Naive thymus-derived CD4-positive, alpha-beta T cell (primary cell): ENCODE results near the gene BTBD2. TPM values are rescaled to one million over a fixed set of nuclear protein-coding genes. Genes with fewer than 3 reads are reported as not detected.
A peak's percentile ranks its signal among the peaks of the same experiment; 100 is the strongest.

ENCODE experiments used
- ATAC-seq: fragments of 150-1000 bp; cut with Tn5 transposase; 2 replicates; pipeline ENCODE4 v1.10.0; 2021; ENCODE audit warnings: mild to moderate bottlenecking, moderate library complexity
- CTCF ChIA-PET: fragments of 350-600 bp; sonication (Branson Sonifier 250); formaldehyde crosslinking; loops from one replicate; lab custom pipeline; 2021; ENCODE audit warnings: antibody characterized with exemption; lab: Charles Lee
- POLR2A ChIA-PET: fragments of 350-600 bp; sonication (Branson Sonifier 250); formaldehyde crosslinking; loops from one replicate; lab custom pipeline; 2021; ENCODE audit warnings: antibody characterized with exemption, inconsistent platforms; lab: Charles Lee
- DNase-seq, 9 donors: peaks; one replicate each; pipeline versions ENCODE4 v3.0.0 to v3.0.0-alpha.2; 2020 to 2022; ENCODE audit warnings: mixed read lengths in 1 of 9
- H3K27ac ChIP-seq: one replicate; pipeline ENCODE4 v1.7.0; 2013; ENCODE audit warnings: mild to moderate bottlenecking, low read depth, low read length, moderate library complexity
- H3K27me3 ChIP-seq, 2 donors: one replicate each; pipeline ENCODE4 v1.7.0; 2013; ENCODE audit warnings: low read length in 2 of 2, mild to moderate bottlenecking in 2 of 2, moderate library complexity in 2 of 2; ENCODE audit not compliant: control insufficient read depth in 2 of 2, insufficient read depth in 2 of 2
- H3K36me3 ChIP-seq, 3 experiments: 1 replicate in 2 of 3; 2 replicates in 1 of 3; pipeline ENCODE4 v1.7.0; 2013; ENCODE audit warnings: low read length in 3 of 3, mild to moderate bottlenecking in 3 of 3, moderate library complexity in 1 of 3; ENCODE audit not compliant: insufficient read depth in 3 of 3, control insufficient read depth in 2 of 3
- H3K4me1 ChIP-seq, 2 donors: one replicate each; pipeline ENCODE4 v1.7.0; 2013; ENCODE audit warnings: low read length in 2 of 2, mild to moderate bottlenecking in 2 of 2, moderate library complexity in 1 of 2; ENCODE audit not compliant: control insufficient read depth in 2 of 2, insufficient read depth in 2 of 2
- H3K4me3 ChIP-seq: 2 replicates; pipeline ENCODE4 v1.7.0; 2013; ENCODE audit warnings: mild to moderate bottlenecking, low read length
- H3K9me3 ChIP-seq, 3 experiments: 1 replicate in 2 of 3; 2 replicates in 1 of 3; pipeline ENCODE4 v1.7.0; 2013; ENCODE audit warnings: low read length in 3 of 3; ENCODE audit not compliant: control insufficient read depth in 2 of 3
- H3K27ac Mint-ChIP-seq, 9 donors: one replicate each; pipeline ENCODE4 v1.8.0; 2020 to 2022; ENCODE audit warnings: mixed read lengths in 9 of 9, mild to moderate bottlenecking in 8 of 9, moderate library complexity in 5 of 9, inconsistent platforms in 2 of 9
- H3K27me3 Mint-ChIP-seq, 5 donors: one replicate each; pipeline ENCODE4 v1.8.0; 2021 to 2022; ENCODE audit warnings: mixed read lengths in 5 of 5, mild to moderate bottlenecking in 1 of 5
- H3K36me3 Mint-ChIP-seq, 5 donors: one replicate each; pipeline ENCODE4 v1.8.0; 2020 to 2022; ENCODE audit warnings: mixed read lengths in 5 of 5, mild to moderate bottlenecking in 3 of 5, inconsistent platforms in 1 of 5
- H3K4me1 Mint-ChIP-seq, 7 donors: one replicate each; pipeline ENCODE4 v1.8.0; 2020 to 2022; ENCODE audit warnings: mixed read lengths in 7 of 7, mild to moderate bottlenecking in 3 of 7, inconsistent platforms in 1 of 7
- H3K4me3 Mint-ChIP-seq, 10 donors: one replicate each; pipeline ENCODE4 v1.8.0; 2020 to 2022; ENCODE audit warnings: mild to moderate bottlenecking in 10 of 10, mixed read lengths in 10 of 10, moderate library complexity in 6 of 10, inconsistent platforms in 2 of 10
- H3K9me3 Mint-ChIP-seq, 11 donors: one replicate each; pipeline ENCODE4 v1.8.0; 2020 to 2022; ENCODE audit warnings: mixed read lengths in 11 of 11, mild to moderate bottlenecking in 4 of 11, inconsistent platforms in 1 of 11, moderate library complexity in 1 of 11
- intact Hi-C, 2 donors: fragments of 100-400 bp; cut with micrococcal nuclease; formaldehyde crosslinking; loops; one replicate each; pipeline ENCODE4 v1.15.1; 2023
- polyA plus RNA-seq, 2 donors: library from polyadenylated mRNA; unstranded; fragments of 300-500 nt; fragmentation: Illumina TruSeq; gene quantifications; one replicate each; pipeline ENCODE4 v1.2.3, GENCODE V29; 2021
- total RNA-seq, 6 experiments: library from RNA in 5 of 6; stranded (reverse) in 5 of 6; gene quantifications; 1 replicate in 5 of 6; 2 replicates in 1 of 6; pipeline ENCODE4 v1.2.3 and lab custom pipeline; 2021 to 2026

Gene BTBD2
- total and polyA plus RNA-seq, 7 experiments from 2014 or later: 5.2 to 70.8 (median 62.5) TPM

DNA sequence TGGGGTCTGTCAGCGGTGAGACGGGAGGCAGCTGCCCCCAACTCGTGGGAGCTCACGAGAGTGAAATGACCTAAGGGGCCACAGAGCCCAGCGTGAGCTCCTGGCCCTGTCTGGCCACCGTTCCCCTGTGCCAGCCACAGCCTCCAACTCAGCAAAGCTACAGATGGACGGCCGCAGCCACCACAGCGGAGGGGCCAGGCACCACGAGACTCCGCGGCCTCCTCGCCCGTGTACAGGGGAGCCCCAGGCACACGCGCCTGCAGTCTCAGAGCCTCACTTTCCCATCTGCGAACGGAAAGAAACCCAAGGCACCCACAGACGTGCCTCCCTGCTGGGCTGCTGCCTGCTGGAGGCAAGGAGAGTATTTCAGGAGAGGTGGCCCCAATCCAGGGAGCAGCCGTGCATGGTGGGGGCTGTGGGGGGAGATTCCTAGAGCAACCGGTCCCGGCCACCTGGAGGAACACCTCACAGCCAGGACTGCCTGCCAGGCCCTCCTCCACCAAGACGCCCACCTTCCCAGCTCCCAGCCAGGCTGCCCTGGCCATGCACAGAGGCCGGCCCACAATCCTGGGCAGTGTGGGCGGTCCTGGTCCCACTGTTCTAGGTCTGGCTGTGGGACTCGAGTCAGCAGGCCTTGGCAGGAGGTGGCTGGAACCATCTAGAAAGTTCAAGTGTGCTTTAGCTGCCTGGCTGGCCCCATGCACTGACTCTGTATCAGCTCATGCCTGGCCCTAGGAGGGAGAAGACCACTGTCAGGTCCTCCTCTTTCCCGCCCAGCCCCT, 33.6 kb upstream of the BTBD2 start:
- peaks cover 0 to 59% (median 15%) of the 10 kb centered on the region in 3 experiments for H3K36me3 ChIP-seq

DNA sequence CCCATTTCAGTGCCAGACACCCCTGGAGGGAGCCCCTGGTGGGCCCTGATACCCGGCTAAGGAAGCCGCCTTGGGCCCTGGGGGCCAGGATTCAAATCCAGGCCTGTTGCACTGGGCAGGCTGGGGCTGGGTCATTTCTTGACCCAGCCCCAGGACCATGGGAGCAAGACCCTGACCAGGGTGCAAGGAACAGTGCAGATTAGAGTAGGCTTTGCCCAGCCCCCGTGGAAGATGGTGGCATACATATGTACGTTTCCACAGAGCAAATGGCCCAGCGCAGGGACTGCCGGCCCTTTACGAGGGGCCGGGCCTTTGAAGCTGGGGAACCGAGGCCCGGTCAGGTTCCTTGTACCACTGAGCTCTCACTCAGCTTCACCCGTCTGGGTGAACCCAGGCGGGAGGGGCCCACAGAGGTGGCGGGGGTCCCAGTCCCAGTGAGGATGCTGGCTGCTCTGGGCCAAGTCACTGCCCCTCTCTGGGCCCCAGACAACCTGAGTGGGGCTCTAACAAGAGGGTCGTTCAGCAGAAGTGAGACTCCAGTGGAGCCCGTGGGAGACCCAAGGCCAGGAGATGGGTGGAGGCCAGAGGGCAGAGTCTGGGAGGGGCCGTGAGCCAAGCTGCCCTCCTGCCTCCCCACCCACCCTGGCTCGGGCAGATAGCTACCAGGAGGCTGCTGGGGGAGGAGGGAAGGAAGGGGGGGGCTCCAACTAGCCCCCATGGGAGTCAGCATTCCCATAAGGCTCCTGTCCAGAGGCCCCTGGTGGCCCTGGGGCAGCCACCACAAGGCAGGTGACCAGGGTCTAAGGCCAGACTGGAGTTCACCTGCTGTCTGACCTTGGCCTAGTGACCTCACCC, 32.8 kb upstream of the BTBD2 start:
- Mint-ChIP-seq H3K27ac (peak overlapping the region in 8 of 9 donors; percentile 38 to 89 (median 74)), H3K4me1 (peaks cover 3 to 60% (median 26%) of the 10 kb centered on the region in 7 donors), H3K9me3 (no peaks in the 10 kb centered on the region), H3K4me3 (peak overlapping the region; percentile 40 to 89 (median 84)), H3K27me3 (no peaks in the 10 kb centered on the region), H3K36me3 (peaks cover 0 to 10% (median 0%) of the 10 kb centered on the region in 5 donors)
- CTCF ChIA-PET: interaction anchor here (1.1 kb wide), 1 partner anchor 13 kb away, joined by 3 read pairs; no protein-coding TSS in a partner anchor
- POLR2A ChIA-PET: interaction anchor here (1.0 to 2.6 kb wide), 14 partner anchors 8 to 105 kb away, joined by 3 to 21 read pairs (median 5); no protein-coding TSS in a partner anchor
- DNase-seq: no peak
- peak overlapping the region; percentile 98 for H3K4me3 ChIP-seq
- H3K27ac ChIP-seq: peak overlapping the region; percentile 87
- intact Hi-C loops: no loop called here
- no peak for ATAC-seq
- H3K27me3 ChIP-seq: no peaks in the 10 kb centered on the region
- peaks cover 42 to 62% of the 10 kb centered on the region in 2 donors for H3K4me1 ChIP-seq
- H3K36me3 ChIP-seq: peaks cover 0 to 64% (median 15%) of the 10 kb centered on the region in 3 experiments
- no peaks in the 10 kb centered on the region for H3K9me3 ChIP-seq

More for the DNA sequence above, 33.6 kb upstream of the BTBD2 start:
- Histone ChIP-seq H3K4me1 (peaks cover 41 to 59% of the 10 kb centered on the region in 2 donors), H3K27ac (peak overlapping the region; percentile 87), H3K9me3 (no peaks in the 10 kb centered on the region), H3K4me3 (peak overlapping the region; percentile 98), H3K27me3 (no peaks in the 10 kb centered on the region)
- H3K9me3 Mint-ChIP-seq: no peaks in the 10 kb centered on the region
- H3K36me3 Mint-ChIP-seq: peaks cover 0 to 7% (median 0%) of the 10 kb centered on the region in 5 donors
- ATAC-seq (no peak), DNase-seq (peak in 1 of 9 donors; percentile 51)
- intact Hi-C loops: no loop called here
- CTCF ChIA-PET: no interaction called here
- H3K4me1 Mint-ChIP-seq: peaks cover 4 to 52% (median 25%) of the 10 kb centered on the region in 7 donors
- POLR2A ChIA-PET: interaction anchor here (0.6 to 2.6 kb wide), 16 partner anchors 9 to 106 kb away, joined by 3 to 21 read pairs (median 5); no protein-coding TSS in a partner anchor
- H3K4me3 Mint-ChIP-seq: peak overlapping the region; percentile 83 to 90 (median 86)
- peak overlapping the region in 8 of 9 donors; percentile 70 to 90 (median 82) for H3K27ac Mint-ChIP-seq
- no peaks in the 10 kb centered on the region for H3K27me3 Mint-ChIP-seq

DNA sequence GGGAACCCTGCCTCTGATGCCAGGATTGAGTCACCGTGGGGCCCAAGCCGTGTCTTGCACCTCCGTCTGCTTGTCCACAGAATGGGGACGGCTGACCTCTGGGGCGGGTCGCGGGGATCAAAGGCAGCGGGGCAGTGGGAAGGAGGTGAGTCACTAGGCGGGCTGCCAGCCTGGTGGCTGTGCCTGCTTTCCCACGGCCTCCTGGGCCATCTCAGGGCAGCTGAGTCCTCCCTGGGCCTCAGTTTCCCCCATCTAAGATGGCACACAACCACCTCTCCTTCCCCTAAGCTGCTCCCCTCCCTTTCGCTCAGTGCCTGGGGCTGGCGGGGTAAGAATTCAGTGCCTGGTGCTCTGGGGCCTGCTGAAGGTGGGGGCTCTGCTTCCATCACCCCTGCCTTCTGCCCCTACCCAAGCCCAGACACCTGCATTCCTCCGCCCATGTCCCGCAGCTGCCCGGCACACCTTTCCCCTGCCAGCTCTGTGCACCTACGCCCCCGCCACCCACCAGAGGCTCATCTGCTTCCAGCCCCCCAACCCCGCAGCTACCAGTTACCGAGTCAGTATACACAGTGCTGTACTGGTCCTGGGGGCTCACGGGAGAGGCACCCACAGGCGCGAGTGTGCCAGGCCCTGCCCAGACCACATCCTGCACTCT, 32.1 kb upstream of the BTBD2 start:
- H3K4me1 Mint-ChIP-seq: peaks cover 4 to 66% (median 33%) of the 10 kb centered on the region in 7 donors
- H3K27me3 Mint-ChIP-seq: no peaks in the 10 kb centered on the region
- peaks cover 48 to 69% of the 10 kb centered on the region in 2 donors for H3K4me1 ChIP-seq
- H3K27ac Mint-ChIP-seq: peak overlapping the region in 8 of 9 donors; percentile 21 to 82 (median 75)
- no peaks in the 10 kb centered on the region for H3K27me3 ChIP-seq
- CTCF ChIA-PET: interaction anchor here (0.5 to 1.1 kb wide), 3 partner anchors 13 to 226 kb away, joined by 3 to 4 read pairs (median 3); no protein-coding TSS in a partner anchor
- peak overlapping the region in 8 of 10 donors; percentile 6 to 86 (median 45) for H3K4me3 Mint-ChIP-seq
- POLR2A ChIA-PET: interaction anchor here (1.2 to 2.6 kb wide), 6 partner anchors 12 to 36 kb away, joined by 3 to 10 read pairs (median 4); no protein-coding TSS in a partner anchor
- H3K36me3 Mint-ChIP-seq: peaks cover 0 to 11% (median 0%) of the 10 kb centered on the region in 5 donors
- H3K4me3 ChIP-seq: no peak overlapping the region
- H3K9me3 Mint-ChIP-seq: no peaks in the 10 kb centered on the region
- ATAC-seq (no peak), DNase-seq (peak in 1 of 9 donors; percentile 28)
- H3K36me3 ChIP-seq: peaks cover 0 to 71% (median 16%) of the 10 kb centered on the region in 3 experiments
- H3K9me3 ChIP-seq: no peaks in the 10 kb centered on the region
- intact Hi-C loops: no loop called here
- H3K27ac ChIP-seq: peak overlapping the region; percentile 87

DNA sequence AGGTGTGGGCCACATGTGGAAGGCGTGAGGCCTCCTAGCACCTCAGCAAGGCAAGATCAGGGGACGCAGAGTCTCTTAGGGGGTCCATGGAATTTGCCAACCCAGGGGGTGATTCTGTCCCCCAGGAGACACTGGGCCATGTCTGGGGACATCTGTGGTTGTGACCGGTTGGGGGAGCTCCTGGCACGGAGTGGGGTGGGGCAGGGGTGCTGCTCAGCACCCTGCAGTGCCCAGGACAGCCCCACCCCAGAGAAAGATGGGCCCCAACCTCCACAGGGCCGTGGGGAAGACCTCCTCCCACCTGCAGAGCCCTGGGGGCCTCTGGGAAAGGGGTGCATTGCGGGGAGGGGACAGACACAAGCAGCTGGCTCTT, 31.5 kb upstream of the BTBD2 start:
- peaks cover 4 to 65% (median 33%) of the 10 kb centered on the region in 7 donors for H3K4me1 Mint-ChIP-seq
- H3K9me3 Mint-ChIP-seq: no peaks in the 10 kb centered on the region
- ChIA-PET POLR2A (interaction anchor here (0.8 to 2.6 kb wide), 4 partner anchors 12 to 14 kb away, joined by 3 to 10 read pairs (median 4); no protein-coding TSS in a partner anchor), CTCF (interaction anchor here (0.5 to 1.1 kb wide), 3 partner anchors 12 to 227 kb away, joined by 3 to 4 read pairs (median 3); no protein-coding TSS in a partner anchor)
- peaks cover 46 to 68% of the 10 kb centered on the region in 2 donors for H3K4me1 ChIP-seq
- H3K27ac Mint-ChIP-seq: peak overlapping the region in 4 of 9 donors; percentile 42 to 87 (median 72)
- no peaks in the 10 kb centered on the region for H3K9me3 ChIP-seq
- peaks cover 0 to 11% (median 0%) of the 10 kb centered on the region in 5 donors for H3K36me3 Mint-ChIP-seq
- DNase-seq (no peak), ATAC-seq (no peak)
- H3K4me3 Mint-ChIP-seq: peak overlapping the region in 5 of 10 donors; percentile 13 to 86 (median 36)
- no peaks in the 10 kb centered on the region for H3K27me3 Mint-ChIP-seq
- intact Hi-C loops: no loop called here
- peak overlapping the region; percentile 87 for H3K27ac ChIP-seq
- no peak overlapping the region for H3K4me3 ChIP-seq
- H3K36me3 ChIP-seq: peaks cover 0 to 74% (median 19%) of the 10 kb centered on the region in 3 experiments
- no peaks in the 10 kb centered on the region for H3K27me3 ChIP-seq

DNA sequence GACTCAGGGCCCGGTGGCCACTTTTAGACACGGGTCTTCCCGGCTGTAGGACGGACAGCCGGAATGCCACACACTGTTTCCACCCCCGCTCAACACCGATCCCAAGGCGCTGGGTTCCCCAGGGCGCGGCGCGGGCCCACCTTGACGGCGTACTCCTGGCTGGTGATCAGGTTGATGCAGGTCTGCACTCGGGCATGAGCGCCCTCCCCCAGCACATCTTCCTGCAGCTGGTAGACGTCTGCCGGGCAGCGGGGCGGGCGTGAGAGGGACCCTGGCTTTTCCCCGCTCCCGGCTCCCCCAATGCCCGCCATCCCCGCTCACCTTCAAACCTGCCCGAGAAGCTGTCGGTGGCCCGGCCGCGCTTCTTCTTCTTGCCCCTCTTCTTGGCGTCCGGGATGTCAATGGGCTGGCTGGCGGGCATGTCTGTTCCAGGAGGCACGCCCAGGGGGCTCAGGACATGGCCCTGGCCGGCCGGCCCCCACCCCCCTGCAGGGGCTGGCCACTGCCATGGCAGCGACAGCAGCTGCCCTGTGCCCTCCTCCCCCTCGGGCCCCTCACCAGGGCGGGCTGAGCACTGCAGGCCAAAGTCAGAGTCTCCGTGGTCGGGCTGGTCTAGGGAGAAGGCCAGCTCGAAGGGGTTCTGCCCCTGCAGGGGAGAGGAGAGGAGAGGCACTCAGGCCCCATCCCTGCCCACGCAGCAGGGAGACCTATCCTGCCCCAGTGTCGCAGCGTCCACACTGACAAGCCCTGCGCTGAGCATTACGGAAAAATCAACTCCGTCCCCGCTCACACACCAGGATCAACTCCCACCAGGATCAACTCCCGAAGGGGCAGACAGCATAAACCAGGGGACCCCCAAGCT, 30.8 kb upstream of the BTBD2 start:
- Mint-ChIP-seq H3K36me3 (peaks cover 0 to 11% (median 0%) of the 10 kb centered on the region in 5 donors), H3K27me3 (no peaks in the 10 kb centered on the region), H3K9me3 (no peaks in the 10 kb centered on the region), H3K4me3 (peak overlapping the region in 3 of 10 donors; percentile 17 to 36 (median 31)), H3K4me1 (peaks cover 4 to 61% (median 30%) of the 10 kb centered on the region in 7 donors), H3K27ac (peak overlapping the region in 4 of 9 donors; percentile 42 to 87 (median 60))
- no peak for DNase-seq
- Histone ChIP-seq H3K9me3 (no peaks in the 10 kb centered on the region), H3K4me3 (no peak overlapping the region), H3K4me1 (peaks cover 43 to 66% of the 10 kb centered on the region in 2 donors), H3K27me3 (no peaks in the 10 kb centered on the region), H3K27ac (peak overlapping the region; percentile 87), H3K36me3 (peaks cover 0 to 76% (median 19%) of the 10 kb centered on the region in 3 experiments)
- CTCF ChIA-PET: no interaction called here
- no peak for ATAC-seq
- POLR2A ChIA-PET: interaction anchor here (0.7 to 6.5 kb wide), 6 partner anchors 11 to 41 kb away, joined by 3 to 34 read pairs (median 4); no protein-coding TSS in a partner anchor
- intact Hi-C loops: no loop called here
